OCI-LY3 (cell line): ENCODE results near the gene AKT3.

Source experiments
- H2AFZ ChIP-seq: fragments of 200-600, 300-600 bp; shearing (Covaris generic); 2 replicates; pipeline ENCODE4 v1.6.0; 2014; ENCODE audit warnings: antibody characterized with exemption, low read depth, low read length
- H3K27ac ChIP-seq: fragments of 200-600, 300-600 bp; sonication (generic); 2 replicates; pipeline ENCODE4 v1.5.1; 2014; ENCODE audit warnings: mild to moderate bottlenecking, low read length, moderate library complexity, mixed read lengths
- H3K27me3 ChIP-seq: fragments of 200-600, 300-600 bp; sonication (generic); 2 replicates; pipeline ENCODE4 v1.6.1; 2014; ENCODE audit warnings: low read depth, low read length, mixed read lengths
- H3K36me3 ChIP-seq: fragments of 200-600, 300-600 bp; sonication (generic); replicated peaks from 2 replicates; pipeline ENCODE3; 2014; ENCODE audit warnings: low read depth, low read length, mixed read lengths
- H3K4me1 ChIP-seq: fragments of 300-600, 200-600 bp; sonication (generic); 2 replicates; pipeline ENCODE4 v1.6.1; 2014; ENCODE audit warnings: low read length, mixed read lengths
- H3K4me2 ChIP-seq: fragments of 200-600, 300-600 bp; sonication (generic); 2 replicates; pipeline ENCODE4 v1.6.1; 2014; ENCODE audit warnings: low read length, mixed read lengths
- H3K4me3 ChIP-seq: fragments of 300-600, 200-600 bp; sonication (generic); 2 replicates; pipeline ENCODE4 v1.5.1; 2014; ENCODE audit warnings: antibody characterized with exemption, mild to moderate bottlenecking, low read length, moderate library complexity
- H3K79me2 ChIP-seq: fragments of 300-600, 200-600 bp; shearing (Covaris generic); 2 replicates; pipeline ENCODE4 v1.6.1; 2014; ENCODE audit warnings: mild to moderate bottlenecking, low read length, mixed read lengths
- H3K9ac ChIP-seq: fragments of 300-600, 200-600 bp; shearing (Covaris generic); 2 replicates; pipeline ENCODE4 v1.6.0; 2014; ENCODE audit warnings: mild to moderate bottlenecking, low read length, moderate library complexity
- H3K9me3 ChIP-seq: fragments of 200-600, 300-600 bp; shearing (Covaris generic); 2 replicates; pipeline ENCODE4 v1.6.1; 2014; ENCODE audit warnings: low read length, mixed read lengths; ENCODE audit not compliant: insufficient read depth
- H4K20me1 ChIP-seq: fragments of 200-600, 300-600 bp; sonication (generic); 2 replicates; pipeline ENCODE4 v1.6.1; 2016; ENCODE audit warnings: low read length, mixed read lengths; ENCODE audit not compliant: insufficient read depth
- CTCF ChIP-seq: fragments of 200-600, 300-600 bp; sonication (generic); IDR thresholded peaks from 2 replicates; pipeline ENCODE4 v1.5.1; 2014; ENCODE audit warnings: antibody characterized with exemption, low read length, low read depth
- EZH2phosphoT487 ChIP-seq: fragments of 200-600 bp; shearing (Covaris generic); IDR thresholded peaks from 2 replicates; pipeline ENCODE4 v1.6.1; 2018; ENCODE audit warnings: antibody characterized with exemption, mixed run types, low read depth

AKT3 gene

DNA sequence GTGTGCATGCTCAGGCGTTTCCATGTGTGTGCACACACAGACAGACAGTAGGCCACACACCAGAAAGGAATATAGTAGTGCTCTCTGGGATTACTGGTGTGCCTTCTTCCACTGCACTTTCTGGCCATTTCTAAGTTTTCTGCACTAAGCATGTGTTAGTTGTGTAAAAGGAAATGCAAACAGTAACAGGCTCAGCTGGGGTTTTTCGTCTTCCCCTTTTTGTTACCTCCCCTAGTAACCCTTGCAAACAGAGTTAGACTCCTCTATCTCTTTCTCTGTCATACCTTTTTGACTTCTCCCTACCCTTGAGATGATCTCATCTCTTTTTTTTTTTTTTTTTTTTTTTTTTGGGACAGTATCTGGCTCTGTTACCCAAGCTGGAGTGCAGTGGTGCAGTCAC is 398.0 kb downstream of the AKT3 start:
- Histone ChIP-seq H3K4me2 (no peak overlapping the region), H3K27ac (no peak overlapping the region), H2AFZ (no peak overlapping the region), H4K20me1 (no peaks in the 10 kb centered on the region), H3K9me3 (no peaks in the 10 kb centered on the region), H3K27me3 (no peaks in the 10 kb centered on the region), H3K9ac (no peak overlapping the region), H3K4me3 (no peak overlapping the region), H3K36me3 (no peaks in the 10 kb centered on the region), H3K4me1 (0 out of 2 replicates have a peak, but pooled peaks cover 5% of the 10 kb centered on the region), H3K79me2 (no peaks in the 10 kb centered on the region)
- TF ChIP-seq EZH2phosphoT487 (no peak), CTCF (no peak)

DNA sequence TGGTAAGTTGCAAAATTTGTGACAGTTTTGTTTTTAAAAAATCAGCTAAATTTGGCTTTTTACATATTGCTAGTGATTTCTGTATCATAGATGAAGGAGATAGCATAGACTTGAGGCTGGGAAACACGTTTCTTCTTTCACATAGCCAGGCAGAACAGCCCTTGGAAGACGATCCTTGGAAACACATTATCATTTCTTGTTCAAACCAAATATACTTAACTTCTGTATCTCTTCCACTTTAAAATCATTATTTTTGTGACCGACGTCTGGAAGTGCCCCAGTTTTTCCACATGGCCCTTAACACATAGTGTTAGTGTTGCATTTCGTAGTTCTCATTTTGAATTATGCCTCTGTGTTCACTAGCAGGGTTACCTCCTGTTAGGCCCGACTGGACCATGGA is 400.7 kb downstream of the AKT3 start:
- H3K4me2 ChIP-seq = no peak overlapping the region
- H2AFZ ChIP-seq = no peak overlapping the region
- no peaks in the 10 kb centered on the region for H3K9me3 ChIP-seq
- H3K4me3 ChIP-seq = no peak overlapping the region
- no peak overlapping the region for H3K9ac ChIP-seq
- no peaks in the 10 kb centered on the region for H3K27me3 ChIP-seq
- H3K27ac ChIP-seq = no peak overlapping the region
- no peaks in the 10 kb centered on the region for H4K20me1 ChIP-seq
- TF ChIP-seq CTCF = no peak
- no peak for TF ChIP-seq EZH2phosphoT487
- H3K4me1 ChIP-seq = 0 out of 2 replicates have a peak, but pooled peaks cover 5% of the 10 kb centered on the region
- no peaks in the 10 kb centered on the region for H3K36me3 ChIP-seq
- no peaks in the 10 kb centered on the region for H3K79me2 ChIP-seq

DNA sequence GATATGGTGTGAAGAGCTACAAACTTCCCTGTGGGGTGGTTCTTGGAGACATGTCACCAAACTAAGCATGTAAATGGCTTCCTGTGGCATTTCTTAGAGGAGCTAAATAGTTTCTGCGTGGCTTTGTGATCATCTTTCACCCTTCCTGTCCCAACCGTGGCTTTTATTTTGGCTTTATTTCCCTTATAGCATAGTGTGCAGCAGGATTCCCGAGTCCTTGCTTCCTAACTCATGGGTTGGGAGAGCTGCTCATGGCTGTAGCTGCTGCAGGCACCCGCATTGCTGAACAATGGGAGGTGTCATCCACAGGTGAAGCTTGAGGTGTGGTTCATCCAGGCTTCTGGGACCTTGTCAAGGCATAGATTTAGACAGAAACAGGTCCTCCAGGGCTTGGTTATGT is 402.2 kb downstream of the AKT3 start:
- Histone ChIP-seq H4K20me1 (no peaks in the 10 kb centered on the region), H2AFZ (no peak overlapping the region), H3K27ac (no peak overlapping the region), H3K27me3 (no peaks in the 10 kb centered on the region), H3K79me2 (no peaks in the 10 kb centered on the region), H3K4me3 (no peak overlapping the region), H3K9me3 (no peaks in the 10 kb centered on the region), H3K4me2 (no peak overlapping the region), H3K4me1 (0 out of 2 replicates have a peak, but pooled peaks cover 5% of the 10 kb centered on the region), H3K9ac (no peak overlapping the region), H3K36me3 (no peaks in the 10 kb centered on the region)
- no peak for TF ChIP-seq EZH2phosphoT487
- TF ChIP-seq CTCF = no peak

GRCh38 chr1:243447347-243447746 is 402.7 kb downstream of the AKT3 start:
- H3K9ac ChIP-seq = no peak overlapping the region
- H3K27me3 ChIP-seq = no peaks in the 10 kb centered on the region
- no peaks in the 10 kb centered on the region for H3K9me3 ChIP-seq
- H3K4me2 ChIP-seq = no peak overlapping the region
- 0 out of 2 replicates have a peak, but pooled peaks cover 5% of the 10 kb centered on the region for H3K4me1 ChIP-seq
- TF ChIP-seq CTCF (no peak), EZH2phosphoT487 (no peak)
- no peaks in the 10 kb centered on the region for H3K79me2 ChIP-seq
- no peak overlapping the region for H3K4me3 ChIP-seq
- H3K27ac ChIP-seq = no peak overlapping the region
- H3K36me3 ChIP-seq = no peaks in the 10 kb centered on the region
- no peak overlapping the region for H2AFZ ChIP-seq
- H4K20me1 ChIP-seq = no peaks in the 10 kb centered on the region
